ENCODE results near the gene MCIDAS.

Gene MCIDAS

DNA sequence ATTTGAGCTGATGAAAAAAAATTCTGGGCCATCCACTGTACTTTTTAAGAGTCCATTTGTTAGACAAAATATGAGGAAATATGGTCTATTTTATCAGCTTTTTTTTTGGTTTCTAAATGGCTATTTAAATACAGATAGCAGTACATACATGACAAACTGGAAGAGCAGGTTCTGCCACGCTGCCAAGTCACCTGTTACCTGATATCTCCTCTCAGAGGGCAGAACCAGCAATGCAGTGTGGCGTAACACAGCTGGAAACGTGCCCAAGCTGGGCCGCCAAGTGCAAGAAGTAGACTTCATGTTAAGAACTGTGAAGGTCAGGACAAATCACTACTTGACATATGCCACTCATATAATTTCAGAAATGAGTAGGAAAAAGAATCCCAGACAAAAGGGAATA is 8.1 kb downstream of the MCIDAS start:
- no peaks in the 10 kb centered on the region for H3K36me3 ChIP-seq (ENCODE audit: low read depth)
- no peak overlapping the region for H3K4me3 ChIP-seq (ENCODE audit: severe bottlenecking)
- H3K9me3 ChIP-seq (ENCODE audit: severe bottlenecking) = no peaks in the 10 kb centered on the region
- peak; percentile 83 for DNase-seq (ENCODE audit: low spot score)
- H3K27me3 ChIP-seq (ENCODE audit: insufficient read depth, poor library complexity, severe bottlenecking) = no peaks in the 10 kb centered on the region
- ATAC-seq (ENCODE audit: low read depth) = peak; percentile 94
- peaks cover 15% of the 10 kb centered on the region for H3K4me1 ChIP-seq (ENCODE audit: insufficient read depth, poor library complexity, severe bottlenecking)
- H3K27ac ChIP-seq (ENCODE audit: poor library complexity, severe bottlenecking) = no peak overlapping the region
- TF ChIP-seq CTCF (IDR thresholded peaks at IDR 0.05; ENCODE audit: poor library complexity, severe bottlenecking) = peak; percentile 8

- ATAC-seq (ENCODE audit: low read depth) (no peak), DNase-seq (ENCODE audit: low spot score) (no peak)
- H3K36me3 ChIP-seq (ENCODE audit: low read depth) = no peaks in the 10 kb centered on the region
- TF ChIP-seq CTCF (IDR thresholded peaks at IDR 0.05; ENCODE audit: poor library complexity, severe bottlenecking) = no peak
- H3K27ac ChIP-seq (ENCODE audit: poor library complexity, severe bottlenecking) = no peak overlapping the region
- H3K9me3 ChIP-seq (ENCODE audit: severe bottlenecking) = no peaks in the 10 kb centered on the region
- no peak overlapping the region for H3K4me3 ChIP-seq (ENCODE audit: severe bottlenecking)
- no peaks in the 10 kb centered on the region for H3K27me3 ChIP-seq (ENCODE audit: insufficient read depth, poor library complexity, severe bottlenecking)
- H3K4me1 ChIP-seq (ENCODE audit: insufficient read depth, poor library complexity, severe bottlenecking) = no peaks in the 10 kb centered on the region
Observed at GRCh38 chr5:55211184-55211874, 15.8 kb downstream of the MCIDAS start.

DNA sequence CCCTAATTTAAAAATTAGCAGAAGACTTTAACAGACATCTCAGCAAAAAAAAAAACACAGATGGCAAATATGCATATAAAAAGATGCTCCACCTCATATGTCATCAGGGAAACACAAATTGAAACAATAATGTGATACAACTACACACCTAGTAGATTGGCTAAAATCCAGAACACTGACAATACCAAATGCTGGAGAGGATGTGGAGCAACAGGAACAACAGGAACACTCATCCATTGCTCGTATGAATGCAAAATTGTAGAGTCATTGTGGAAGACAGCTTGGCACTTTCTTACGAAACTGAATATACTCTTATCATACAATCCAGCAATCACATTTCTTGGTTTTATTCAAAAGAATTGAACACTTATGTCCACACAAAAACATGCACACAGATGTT is 22.1 kb downstream of the MCIDAS start:
- no peak for DNase-seq (ENCODE audit: low spot score)

DNA sequence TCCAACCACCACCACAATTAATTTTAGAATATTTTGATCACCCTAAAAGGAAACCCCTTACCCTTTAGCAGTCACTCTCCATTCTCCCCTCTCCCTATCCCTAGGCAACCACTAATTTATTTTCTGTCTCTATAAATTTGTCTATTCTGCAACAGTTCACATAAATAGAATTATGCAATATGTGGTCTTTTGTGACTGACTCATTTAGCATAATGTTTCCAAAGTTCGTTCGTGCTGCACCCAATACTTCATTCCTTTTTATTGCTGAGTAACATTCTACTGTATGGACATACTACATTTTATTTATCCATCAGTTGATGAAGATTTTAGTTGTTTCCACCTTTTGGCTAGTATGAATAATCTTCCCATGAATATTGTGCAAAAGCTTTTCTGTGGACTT is 36.0 kb downstream of the MCIDAS start:
- Histone ChIP-seq H3K27ac (ENCODE audit: poor library complexity, severe bottlenecking) (no peak overlapping the region), H3K4me1 (ENCODE audit: insufficient read depth, poor library complexity, severe bottlenecking) (peaks cover 8% of the 10 kb centered on the region), H3K27me3 (ENCODE audit: insufficient read depth, poor library complexity, severe bottlenecking) (peaks cover 4% of the 10 kb centered on the region), H3K4me3 (ENCODE audit: severe bottlenecking) (no peak overlapping the region), H3K36me3 (ENCODE audit: low read depth) (no peaks in the 10 kb centered on the region), H3K9me3 (ENCODE audit: severe bottlenecking) (no peaks in the 10 kb centered on the region)
- ATAC-seq (ENCODE audit: low read depth) (no peak; the same call in 2 of the 3 replicates), DNase-seq (ENCODE audit: low spot score) (no peak)
- TF ChIP-seq CTCF (IDR thresholded peaks at IDR 0.05; ENCODE audit: poor library complexity, severe bottlenecking) = no peak

More for the DNA sequence above, 22.1 kb downstream of the MCIDAS start:
- no peak overlapping the region for H3K4me3 ChIP-seq (ENCODE audit: severe bottlenecking)
- no peaks in the 10 kb centered on the region for H3K36me3 ChIP-seq (ENCODE audit: low read depth)
- no peaks in the 10 kb centered on the region for H3K9me3 ChIP-seq (ENCODE audit: severe bottlenecking)
- H3K27ac ChIP-seq (ENCODE audit: poor library complexity, severe bottlenecking) = no peak overlapping the region
- no peaks in the 10 kb centered on the region for H3K4me1 ChIP-seq (ENCODE audit: insufficient read depth, poor library complexity, severe bottlenecking)
- ATAC-seq (ENCODE audit: low read depth) = no peak
- TF ChIP-seq CTCF (IDR thresholded peaks at IDR 0.05; ENCODE audit: poor library complexity, severe bottlenecking) = no peak
- no peaks in the 10 kb centered on the region for H3K27me3 ChIP-seq (ENCODE audit: insufficient read depth, poor library complexity, severe bottlenecking)

Data from RWPE2 (cell line).